Measurements from ENCODE around the gene RBMS1.

- TF ChIP-seq CTCF (IDR thresholded peaks at IDR 0.05): no peak
- no peak for TF ChIP-seq POLR2A (IDR thresholded peaks at IDR 0.05)
- TF ChIP-seq EP300 (IDR thresholded peaks at IDR 0.05): no peak
These were observed 33.9 kb downstream of the RBMS1 start for GRCh38 chr2:160459538-160460332.

Data from gastroesophageal sphincter (tissue), 3 donors.